ENCODE results near the gene KIF7.
A peak's percentile ranks its signal among the peaks of the same experiment; 100 is the strongest.

KIF7 gene

GRCh38 chr15:89656116-89656815 is 999 bp upstream of the KIF7 start:
- no peak for TF ChIP-seq CTCF (IDR thresholded peaks at IDR 0.05)
- Histone ChIP-seq H3K79me2 (no peaks in the 10 kb centered on the region), H3K9ac (no peak overlapping the region), H2AFZ (peak overlapping the region; percentile 84), H3K36me3 (ENCODE audit: control insufficient read depth, insufficient read depth, low read length) (no peaks in the 10 kb centered on the region), H3K4me1 (no peaks in the 10 kb centered on the region), H3K9me3 (ENCODE audit: control insufficient read depth, low read length) (no peaks in the 10 kb centered on the region), H3K4me3 (ENCODE audit: low read depth, low read length) (no peak overlapping the region), H3K27me3 (ENCODE audit: control insufficient read depth, insufficient read depth, low read length) (no peaks in the 10 kb centered on the region), H3K27ac (no peak overlapping the region), H3K4me2 (ENCODE audit: low read length) (no peak overlapping the region)

- Histone ChIP-seq H3K9me3 (ENCODE audit: control insufficient read depth, low read length) (no peaks in the 10 kb centered on the region), H3K9ac (peak overlapping the region; percentile 11), H2AFZ (peak overlapping the region; percentile 84), H3K4me2 (ENCODE audit: low read length) (peak overlapping the region; percentile 83), H3K36me3 (ENCODE audit: control insufficient read depth, insufficient read depth, low read length) (no peaks in the 10 kb centered on the region), H3K79me2 (no peaks in the 10 kb centered on the region), H3K4me3 (ENCODE audit: low read depth, low read length) (peak overlapping the region; percentile 64), H3K27me3 (ENCODE audit: control insufficient read depth, insufficient read depth, low read length) (no peaks in the 10 kb centered on the region), H3K4me1 (no peaks in the 10 kb centered on the region), H3K27ac (no peak overlapping the region)
- TF ChIP-seq CTCF (IDR thresholded peaks at IDR 0.05) = no peak
These were observed 936 bp downstream of the KIF7 start for GRCh38 chr15:89654301-89654761.

GRCh38 chr15:89653578-89653977 is 1.7 kb downstream of the KIF7 start:
- Histone ChIP-seq H3K79me2 (no peaks in the 10 kb centered on the region), H3K27ac (no peak overlapping the region), H2AFZ (no peak overlapping the region), H3K9me3 (ENCODE audit: control insufficient read depth, low read length) (no peaks in the 10 kb centered on the region), H3K27me3 (ENCODE audit: control insufficient read depth, insufficient read depth, low read length) (no peaks in the 10 kb centered on the region), H3K4me1 (no peaks in the 10 kb centered on the region), H3K9ac (no peak overlapping the region), H3K4me2 (ENCODE audit: low read length) (no peak overlapping the region), H3K36me3 (ENCODE audit: control insufficient read depth, insufficient read depth, low read length) (no peaks in the 10 kb centered on the region), H3K4me3 (ENCODE audit: low read depth, low read length) (no peak overlapping the region)
- no peak for TF ChIP-seq CTCF (IDR thresholded peaks at IDR 0.05)

- TF ChIP-seq CTCF (IDR thresholded peaks at IDR 0.05) = no peak
- Histone ChIP-seq H3K27me3 (ENCODE audit: control insufficient read depth, insufficient read depth, low read length) (no peaks in the 10 kb centered on the region), H3K79me2 (no peaks in the 10 kb centered on the region), H2AFZ (no peak overlapping the region), H3K36me3 (ENCODE audit: control insufficient read depth, insufficient read depth, low read length) (no peaks in the 10 kb centered on the region), H3K4me1 (no peaks in the 10 kb centered on the region), H3K27ac (no peak overlapping the region), H3K4me3 (ENCODE audit: low read depth, low read length) (no peak overlapping the region), H3K9me3 (ENCODE audit: control insufficient read depth, low read length) (no peaks in the 10 kb centered on the region), H3K4me2 (ENCODE audit: low read length) (no peak overlapping the region), H3K9ac (no peak overlapping the region)
These were observed 2.6 kb downstream of the KIF7 start for GRCh38 chr15:89652666-89653065.

GRCh38 chr15:89652131-89652530 is 3.1 kb downstream of the KIF7 start:
- no peaks in the 10 kb centered on the region for H3K27me3 ChIP-seq (ENCODE audit: control insufficient read depth, insufficient read depth, low read length)
- no peak overlapping the region for H2AFZ ChIP-seq
- TF ChIP-seq CTCF (IDR thresholded peaks at IDR 0.05) = no peak
- H3K79me2 ChIP-seq = no peaks in the 10 kb centered on the region
- H3K4me2 ChIP-seq (ENCODE audit: low read length) = no peak overlapping the region
- no peak overlapping the region for H3K4me3 ChIP-seq (ENCODE audit: low read depth, low read length)
- no peak overlapping the region for H3K9ac ChIP-seq
- H3K27ac ChIP-seq = no peak overlapping the region
- no peaks in the 10 kb centered on the region for H3K36me3 ChIP-seq (ENCODE audit: control insufficient read depth, insufficient read depth, low read length)
- H3K4me1 ChIP-seq = no peaks in the 10 kb centered on the region
- no peaks in the 10 kb centered on the region for H3K9me3 ChIP-seq (ENCODE audit: control insufficient read depth, low read length)
